ENCODE measurements around the gene CELF3. TPM values are rescaled to one million over a fixed set of nuclear protein-coding genes. Genes with fewer than 3 reads are reported as not detected.

The CELF3 gene
- polyA plus RNA-seq, 1 experiment: not detected

DNA sequence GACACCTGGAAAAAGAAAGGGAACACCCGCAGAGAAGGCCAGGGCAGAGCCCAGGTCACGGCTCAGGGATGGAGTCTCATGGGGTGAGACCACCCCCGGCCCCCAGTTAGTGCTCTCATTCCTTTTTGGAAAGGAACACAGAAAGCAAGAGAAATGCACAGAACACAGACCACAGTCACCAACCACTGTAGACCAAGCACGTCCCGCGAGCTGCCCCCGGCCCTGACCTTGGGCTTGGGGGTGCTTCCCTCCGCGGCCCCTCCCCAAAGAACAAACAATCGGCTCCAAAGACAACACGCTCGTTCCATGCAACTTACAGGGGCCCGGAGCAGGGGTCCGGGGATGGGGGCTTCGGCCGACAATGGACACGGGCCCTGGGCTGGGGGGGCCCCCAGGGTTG is 12.8 kb downstream of the CELF3 start:
- CTCF ChIA-PET: no interaction called here

DNA sequence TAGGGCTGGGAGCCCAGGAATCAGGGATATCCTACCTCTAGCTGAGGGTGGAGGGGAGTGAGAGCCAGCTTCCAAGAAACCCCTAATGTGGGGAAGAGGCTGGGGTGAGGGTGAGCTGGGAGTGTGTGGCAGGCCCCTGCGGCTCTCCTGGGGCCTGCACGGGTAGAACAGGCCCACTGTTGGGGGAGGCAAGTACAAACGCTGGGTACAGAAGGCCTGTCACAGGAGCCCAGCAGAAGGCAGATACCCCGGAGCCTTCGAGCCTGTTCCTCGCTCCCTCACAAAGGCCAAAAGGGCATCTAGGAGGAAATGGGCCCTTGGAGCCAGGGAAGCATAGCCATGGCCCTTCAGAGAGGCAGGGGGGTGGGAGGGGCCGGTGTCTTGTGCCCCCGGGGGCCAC is 13.7 kb downstream of the CELF3 start:
- TF ChIP-seq, protein P1, sequence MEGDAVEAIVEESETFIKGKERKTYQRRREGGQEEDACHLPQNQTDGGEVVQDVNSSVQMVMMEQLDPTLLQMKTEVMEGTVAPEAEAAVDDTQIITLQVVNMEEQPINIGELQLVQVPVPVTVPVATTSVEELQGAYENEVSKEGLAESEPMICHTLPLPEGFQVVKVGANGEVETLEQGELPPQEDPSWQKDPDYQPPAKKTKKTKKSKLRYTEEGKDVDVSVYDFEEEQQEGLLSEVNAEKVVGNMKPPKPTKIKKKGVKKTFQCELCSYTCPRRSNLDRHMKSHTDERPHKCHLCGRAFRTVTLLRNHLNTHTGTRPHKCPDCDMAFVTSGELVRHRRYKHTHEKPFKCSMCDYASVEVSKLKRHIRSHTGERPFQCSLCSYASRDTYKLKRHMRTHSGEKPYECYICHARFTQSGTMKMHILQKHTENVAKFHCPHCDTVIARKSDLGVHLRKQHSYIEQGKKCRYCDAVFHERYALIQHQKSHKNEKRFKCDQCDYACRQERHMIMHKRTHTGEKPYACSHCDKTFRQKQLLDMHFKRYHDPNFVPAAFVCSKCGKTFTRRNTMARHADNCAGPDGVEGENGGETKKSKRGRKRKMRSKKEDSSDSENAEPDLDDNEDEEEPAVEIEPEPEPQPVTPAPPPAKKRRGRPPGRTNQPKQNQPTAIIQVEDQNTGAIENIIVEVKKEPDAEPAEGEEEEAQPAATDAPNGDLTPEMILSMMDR (IDR thresholded peaks at IDR 0.05; ENCODE audit: low read depth, low read length): no peak
- CTCF ChIA-PET: no interaction called here

More for the DNA sequence above, 12.8 kb downstream of the CELF3 start:
- H3K27ac ChIP-seq (ENCODE audit: low read depth, low read length): no peak overlapping the region
- DNase-seq (ENCODE audit: low read depth, low spot score): no peak
- POLR2A ChIA-PET: no interaction called here
- no peaks in the 10 kb centered on the region for H3K27me3 ChIP-seq (ENCODE audit: control insufficient read depth, insufficient read depth, low read length)
- TF ChIP-seq, protein P1 (IDR thresholded peaks at IDR 0.05; ENCODE audit: low read depth, low read length): no peak
- H3K4me3 ChIP-seq (ENCODE audit: low read depth, low read length): no peak overlapping the region
- H3K9me3 ChIP-seq (ENCODE audit: control insufficient read depth, insufficient read depth, low read length): no peaks in the 10 kb centered on the region; the same call in 1 of the 2 replicates

DNA sequence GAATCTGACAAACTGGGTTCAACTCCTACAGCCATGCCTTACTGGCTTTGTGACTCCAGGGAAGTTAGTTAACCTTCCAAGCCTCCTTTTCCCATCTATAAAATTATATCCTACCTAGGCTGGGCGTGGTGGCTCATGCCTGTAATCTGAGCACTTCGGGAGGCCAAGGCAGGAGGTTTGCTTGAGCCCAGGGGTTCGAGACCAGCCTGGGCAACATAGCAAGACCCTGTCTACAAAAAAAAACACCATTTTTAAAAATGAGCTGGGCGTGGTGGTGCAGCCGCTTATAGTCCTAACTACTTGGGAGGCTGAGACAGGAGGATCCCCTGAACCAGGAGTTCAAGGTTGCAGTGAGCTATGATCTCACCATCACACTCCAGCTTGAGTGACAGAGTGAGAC is 15.1 kb downstream of the CELF3 start:
- TF ChIP-seq, protein P1 (IDR thresholded peaks at IDR 0.05; ENCODE audit: low read depth, low read length): no peak
- CTCF ChIA-PET: no interaction called here

More for the DNA sequence above, 13.7 kb downstream of the CELF3 start:
- Histone ChIP-seq H3K4me3 (ENCODE audit: low read depth, low read length) (no peak overlapping the region), H3K27ac (ENCODE audit: low read depth, low read length) (no peak overlapping the region), H3K27me3 (ENCODE audit: control insufficient read depth, insufficient read depth, low read length) (no peaks in the 10 kb centered on the region), H3K9me3 (ENCODE audit: control insufficient read depth, insufficient read depth, low read length) (no peaks in the 10 kb centered on the region; the same call in 1 of the 2 replicates)
- POLR2A ChIA-PET: no interaction called here
- DNase-seq (ENCODE audit: low read depth, low spot score): no peak

DNA sequence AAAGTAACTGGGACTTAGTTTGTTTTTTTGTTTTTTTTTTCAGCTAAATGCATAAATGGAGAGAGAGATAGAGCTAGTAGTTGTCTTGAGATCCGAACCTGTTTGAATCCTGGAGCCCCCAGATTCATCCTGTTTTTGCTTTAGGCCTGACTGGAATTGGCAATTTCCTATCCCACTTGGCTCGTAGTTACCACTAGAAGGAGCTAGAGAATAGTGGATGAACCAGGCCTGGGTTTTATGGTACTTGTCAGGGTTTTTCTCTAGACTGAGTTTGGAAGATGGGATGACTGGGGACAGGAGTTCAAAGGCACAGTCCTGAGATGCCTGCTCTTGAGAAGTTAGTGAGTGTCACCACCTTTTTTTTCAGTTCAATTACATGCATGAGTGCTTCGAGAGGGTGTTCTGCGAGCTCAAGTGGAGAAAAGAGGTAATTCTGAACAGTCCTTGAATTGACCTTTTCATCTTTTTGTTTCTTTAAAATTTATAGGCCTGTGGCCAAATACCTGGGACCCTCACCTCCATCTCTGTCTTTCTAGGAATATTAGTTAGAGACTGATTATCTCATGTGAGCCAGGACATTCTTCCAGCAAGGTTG is 23.4 kb downstream of the CELF3 start:
- DNase-seq (ENCODE audit: low read depth, low spot score): no peak
- H3K9me3 ChIP-seq (ENCODE audit: control insufficient read depth, insufficient read depth, low read length): no peaks in the 10 kb centered on the region
- no peak overlapping the region for H3K27ac ChIP-seq (ENCODE audit: low read depth, low read length)
- no peaks in the 10 kb centered on the region for H3K27me3 ChIP-seq (ENCODE audit: control insufficient read depth, insufficient read depth, low read length)
- ChIA-PET CTCF (interaction anchor here (0.5 to 2.4 kb wide), 24 partner anchors 9 to 308 kb away, joined by 3 to 21 read pairs (median 4); no protein-coding TSS in a partner anchor), POLR2A (no interaction called here)
- H3K4me3 ChIP-seq (ENCODE audit: low read depth, low read length): no peak overlapping the region
- TF ChIP-seq, protein P1 (IDR thresholded peaks at IDR 0.05; ENCODE audit: low read depth, low read length): peak; percentile 82

More for the DNA sequence above, 15.1 kb downstream of the CELF3 start:
- Histone ChIP-seq H3K4me3 (ENCODE audit: low read depth, low read length) (no peak overlapping the region), H3K27me3 (ENCODE audit: control insufficient read depth, insufficient read depth, low read length) (no peaks in the 10 kb centered on the region), H3K27ac (ENCODE audit: low read depth, low read length) (no peak overlapping the region), H3K9me3 (ENCODE audit: control insufficient read depth, insufficient read depth, low read length) (no peaks in the 10 kb centered on the region; the same call in 1 of the 2 replicates)
- DNase-seq (ENCODE audit: low read depth, low spot score): no peak
- POLR2A ChIA-PET: interaction anchor here (0.7 kb wide), 1 partner anchor 11 kb away, joined by 3 read pairs; no protein-coding TSS in a partner anchor

DNA sequence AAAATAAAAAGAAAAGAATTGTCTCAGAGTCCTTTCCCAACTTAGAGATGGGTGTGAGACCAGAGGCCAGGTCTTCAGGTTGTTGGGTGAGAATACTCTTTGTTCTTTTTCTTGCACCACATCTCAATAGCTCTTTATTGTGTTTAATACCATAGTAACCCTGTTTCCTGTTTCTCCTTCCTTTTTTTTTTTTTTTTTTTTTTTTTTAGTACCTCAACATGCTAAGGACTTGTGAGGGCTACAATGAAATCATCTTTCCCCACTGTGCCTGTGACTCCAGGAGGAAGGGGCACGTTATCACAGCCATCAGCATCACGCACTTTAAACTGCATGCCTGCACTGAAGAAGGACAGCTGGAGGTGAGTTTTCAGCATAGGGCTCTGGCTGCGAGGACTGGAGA is 24.4 kb downstream of the CELF3 start:
- Histone ChIP-seq H3K27ac (ENCODE audit: low read depth, low read length) (no peak overlapping the region), H3K4me3 (ENCODE audit: low read depth, low read length) (no peak overlapping the region), H3K9me3 (ENCODE audit: control insufficient read depth, insufficient read depth, low read length) (no peaks in the 10 kb centered on the region), H3K27me3 (ENCODE audit: control insufficient read depth, insufficient read depth, low read length) (no peaks in the 10 kb centered on the region)
- ChIA-PET CTCF (interaction anchor here (0.6 to 1.7 kb wide), 12 partner anchors 8 to 244 kb away, joined by 3 to 8 read pairs (median 4); no protein-coding TSS in a partner anchor), POLR2A (interaction anchor here (0.6 kb wide), 1 partner anchor 157 kb away, joined by 7 read pairs; no protein-coding TSS in a partner anchor)
- TF ChIP-seq, protein P1 (IDR thresholded peaks at IDR 0.05; ENCODE audit: low read depth, low read length): no peak
- DNase-seq (ENCODE audit: low read depth, low spot score): no peak
